HG03442 (cell line): ENCODE measurements around the gene FMOD.
"Not testable (repeated sequence)": the region's sequence is repeated elsewhere in the genome, so short reads cannot be mapped to it uniquely, and the experiment has no call there.

ENCODE experiments used
- ATAC-seq: cut with Tn5 transposase; IDR thresholded peaks from one replicate; pipeline ENCODE4 v1.9.1; 2021; ENCODE audit warnings: mild to moderate bottlenecking, moderate library complexity; ENCODE audit not compliant: unreplicated experiment

The FMOD gene

GRCh38 chr1:203326830-203327683 lies 23.9 kb downstream of the FMOD start:
- peak; percentile 67 for ATAC-seq

DNA sequence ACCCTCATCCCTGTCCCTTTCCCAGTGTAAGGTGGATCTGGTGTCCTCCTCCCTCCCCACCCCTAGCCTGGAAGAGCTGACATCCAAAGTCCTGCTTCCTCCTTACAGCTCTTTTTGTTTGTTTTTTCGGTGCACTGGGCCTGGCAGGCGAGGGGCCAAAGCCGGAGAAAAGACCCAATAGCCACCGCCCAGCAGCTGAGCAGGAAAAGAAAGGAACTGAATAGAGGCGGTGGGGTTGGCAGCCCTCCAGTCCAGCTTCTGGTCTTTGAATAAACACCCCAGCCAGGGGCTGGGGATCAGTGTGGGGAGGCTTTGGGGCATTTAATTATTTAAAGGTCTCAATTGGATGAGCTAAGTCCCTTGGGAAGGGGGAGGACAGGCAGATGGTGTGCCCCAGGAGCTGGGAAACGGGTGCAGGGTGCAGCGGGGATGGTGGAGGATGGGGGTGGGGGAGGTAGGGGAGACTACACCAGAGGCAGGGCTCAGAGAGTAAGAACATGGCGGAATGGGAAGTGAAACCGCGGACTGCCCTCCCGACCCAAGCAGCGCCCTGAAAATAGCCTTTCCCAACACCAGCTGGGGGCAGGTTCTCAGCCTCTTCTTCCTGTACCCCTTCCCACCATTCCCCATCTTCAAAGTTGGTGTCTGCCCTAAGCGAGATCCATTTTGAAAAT lies 25.4 kb downstream of the FMOD start:
- no peak for ATAC-seq

GRCh38 chr1:203325026-203325417 lies 25.9 kb downstream of the FMOD start:
- no peak for ATAC-seq

DNA sequence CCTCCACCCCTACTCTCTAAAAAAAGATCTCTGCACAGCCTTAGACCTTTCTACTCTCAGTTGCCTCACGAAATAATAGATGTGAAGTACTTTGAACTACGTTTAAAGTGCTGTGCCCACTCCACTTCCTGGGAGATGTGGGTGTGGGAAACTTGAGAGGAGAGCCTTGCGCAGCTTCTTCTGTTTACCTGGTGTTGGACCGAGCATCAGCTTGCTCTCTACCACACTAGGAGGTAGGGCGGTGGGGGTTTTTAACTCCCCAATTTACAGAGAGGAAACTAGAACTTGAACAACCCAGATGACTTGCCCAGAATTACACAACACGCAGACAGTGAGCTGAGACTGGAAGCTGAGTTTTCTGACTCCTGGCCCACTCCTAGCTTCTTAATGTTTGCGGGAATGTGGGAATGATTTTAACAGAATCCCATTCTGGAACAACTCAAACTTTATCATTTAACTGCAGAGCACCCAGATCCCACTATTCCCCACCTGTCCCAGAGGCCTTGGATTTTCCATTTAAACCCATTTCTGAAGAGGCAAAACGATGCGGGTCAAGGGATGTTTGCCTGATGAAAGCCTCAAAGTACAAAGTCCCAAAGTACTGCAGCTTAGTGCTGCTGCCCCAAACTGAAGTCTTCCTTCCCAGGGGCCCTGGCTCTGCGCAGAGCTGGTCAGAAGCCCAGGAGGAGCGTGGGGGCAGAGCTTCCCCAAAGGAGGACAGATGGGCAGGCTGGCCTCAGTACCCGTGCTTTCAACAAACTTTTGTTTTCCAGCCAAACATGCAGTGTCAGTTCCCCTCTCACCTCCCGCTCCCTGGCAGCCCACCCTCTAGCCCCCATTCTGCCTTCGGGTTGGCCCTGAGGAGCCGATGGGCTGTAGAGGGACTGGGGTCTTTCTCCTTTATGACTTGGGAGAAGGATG lies 26.6 kb downstream of the FMOD start:
- ATAC-seq: no peak

DNA sequence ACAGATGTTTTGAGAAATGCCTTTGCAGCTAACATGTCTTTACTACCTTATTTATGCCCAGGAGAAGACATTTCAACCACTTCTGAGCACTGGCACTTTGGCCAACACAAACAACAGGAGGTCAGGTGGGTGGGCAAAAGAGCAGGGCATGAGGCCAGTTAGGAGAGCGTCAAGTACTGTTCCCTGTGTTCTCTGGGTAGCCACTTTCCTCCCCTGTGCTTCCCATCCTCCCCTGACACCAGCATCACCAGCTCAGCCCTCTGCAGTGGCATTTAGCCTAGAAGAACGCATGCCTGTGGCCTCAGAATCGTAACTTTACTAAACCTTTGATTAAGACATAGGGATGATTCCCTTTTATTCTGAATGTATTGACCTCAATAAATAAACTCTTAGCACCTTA lies 27.3 kb downstream of the FMOD start:
- ATAC-seq: no peak

DNA sequence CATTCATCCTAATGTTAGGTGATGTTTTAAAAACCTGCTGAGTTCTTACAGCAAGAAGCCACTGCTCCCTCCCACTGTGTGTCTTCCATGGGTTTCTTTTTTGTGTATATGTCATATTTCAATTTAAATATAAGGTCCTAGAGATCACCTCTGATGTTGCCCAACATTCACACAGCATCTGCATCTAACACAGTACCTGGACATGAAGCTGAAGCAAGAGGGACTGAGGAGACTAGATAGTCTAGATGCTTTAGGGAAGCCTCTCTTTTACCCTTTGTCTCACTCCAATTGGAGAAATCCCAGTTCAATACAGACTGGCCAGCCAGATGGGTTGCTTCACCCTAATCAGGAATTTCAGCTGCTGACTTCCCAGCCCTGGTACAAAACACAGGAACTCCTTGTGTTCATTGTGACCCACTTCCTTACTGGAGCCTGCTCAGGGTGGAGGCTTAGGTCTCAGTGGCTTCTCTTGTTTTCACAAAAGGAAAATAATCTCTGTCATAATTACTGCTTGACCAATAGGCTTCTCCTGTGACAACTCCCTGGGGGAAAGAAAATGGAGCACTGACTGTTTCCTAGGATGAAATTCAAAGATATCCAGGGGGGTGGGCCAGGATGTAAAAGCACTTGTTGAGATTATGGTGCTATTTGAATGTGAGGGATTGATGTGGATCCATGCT lies 28.3 kb downstream of the FMOD start:
- ATAC-seq: no peak

GRCh38 chr1:203321273-203322052 lies 29.5 kb downstream of the FMOD start:
- no peak for ATAC-seq

DNA sequence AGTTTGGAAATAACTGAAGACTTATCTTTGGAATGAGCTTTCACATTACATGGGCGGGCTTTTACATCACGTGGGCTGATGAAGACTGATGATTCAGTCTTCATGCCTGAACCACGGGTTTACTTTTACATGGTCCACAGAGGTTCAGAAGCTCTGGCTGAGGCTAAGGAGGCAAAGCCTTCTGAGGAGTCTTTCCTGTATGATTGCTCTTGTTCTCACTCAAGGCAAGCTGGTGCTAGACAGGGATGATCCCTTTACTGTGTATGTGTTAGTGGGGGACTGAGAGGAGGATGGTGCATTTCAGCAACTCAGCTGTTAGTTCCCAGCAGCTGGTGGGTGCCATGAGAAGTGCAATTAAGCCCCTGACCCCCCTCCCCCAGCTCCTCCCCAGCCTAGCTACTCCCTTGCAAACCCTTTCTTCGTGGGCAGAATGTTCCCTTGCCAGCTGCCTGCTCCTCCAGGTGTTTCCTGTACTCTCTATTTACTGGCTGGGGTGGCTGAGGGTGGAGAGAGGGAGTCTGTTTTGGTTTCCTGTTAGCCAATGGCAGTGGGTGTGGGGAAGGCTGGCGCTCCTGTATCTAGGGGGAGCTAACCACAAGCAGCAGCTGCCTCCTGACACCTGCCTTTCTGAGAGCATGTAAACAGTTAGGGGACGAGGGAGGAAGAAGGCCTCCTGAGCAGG lies 30.2 kb downstream of the FMOD start:
- ATAC-seq: peak; percentile 46

DNA sequence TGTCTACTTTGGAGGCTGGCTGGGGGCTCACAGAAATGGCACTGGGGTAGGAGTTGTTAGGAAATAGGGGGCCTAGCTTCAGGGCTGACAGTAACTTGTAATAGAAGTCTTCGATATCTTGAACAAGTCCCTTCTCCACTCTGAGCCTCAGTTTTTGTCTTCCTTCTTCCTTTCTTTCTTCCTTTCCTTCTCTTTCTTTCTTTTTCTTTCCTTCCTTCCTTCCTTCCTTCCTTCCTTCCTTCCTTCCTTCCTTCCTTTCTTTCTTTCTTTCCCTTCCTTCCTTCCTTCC lies 32.7 kb downstream of the FMOD start:
- no peak for ATAC-seq

- ATAC-seq: no peak
Observed at GRCh38 chr1:203317429-203318228, 33.3 kb downstream of the FMOD start.

GRCh38 chr1:203316626-203317093 lies 34.3 kb downstream of the FMOD start:
- ATAC-seq: no peak

DNA sequence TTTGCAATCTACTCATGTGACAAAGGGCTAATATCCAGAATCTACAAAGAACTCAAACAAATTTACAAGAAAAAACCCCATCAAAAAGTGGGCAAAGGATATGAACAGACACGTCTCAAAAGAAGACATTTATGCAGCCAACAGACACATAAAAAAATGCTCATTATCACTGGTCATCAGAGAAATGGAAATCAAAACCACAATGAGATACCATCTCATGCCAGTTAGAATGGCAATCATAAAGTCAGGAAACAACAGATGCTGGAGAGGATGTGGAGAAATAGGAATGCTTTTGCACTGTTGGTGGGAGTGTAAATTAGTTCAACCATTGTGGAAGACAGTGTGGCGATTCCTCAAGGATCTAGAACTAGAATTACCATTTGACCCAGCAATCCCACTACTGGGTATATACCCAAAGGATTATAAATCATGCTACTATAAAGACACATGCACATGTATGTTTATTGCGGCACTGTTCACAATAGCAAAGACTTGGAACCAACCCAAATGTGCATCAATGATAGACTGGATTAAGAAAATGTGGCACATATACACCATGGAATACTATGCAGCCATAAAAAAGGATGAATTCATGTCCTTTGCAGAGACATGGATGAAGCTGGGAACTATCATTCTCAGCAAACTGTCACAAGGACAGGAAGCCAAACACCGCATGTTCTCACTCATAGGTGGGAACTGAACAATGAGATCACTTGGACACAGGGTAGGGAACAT lies 36.7 kb downstream of the FMOD start:
- not testable (repeated sequence) for ATAC-seq

DNA sequence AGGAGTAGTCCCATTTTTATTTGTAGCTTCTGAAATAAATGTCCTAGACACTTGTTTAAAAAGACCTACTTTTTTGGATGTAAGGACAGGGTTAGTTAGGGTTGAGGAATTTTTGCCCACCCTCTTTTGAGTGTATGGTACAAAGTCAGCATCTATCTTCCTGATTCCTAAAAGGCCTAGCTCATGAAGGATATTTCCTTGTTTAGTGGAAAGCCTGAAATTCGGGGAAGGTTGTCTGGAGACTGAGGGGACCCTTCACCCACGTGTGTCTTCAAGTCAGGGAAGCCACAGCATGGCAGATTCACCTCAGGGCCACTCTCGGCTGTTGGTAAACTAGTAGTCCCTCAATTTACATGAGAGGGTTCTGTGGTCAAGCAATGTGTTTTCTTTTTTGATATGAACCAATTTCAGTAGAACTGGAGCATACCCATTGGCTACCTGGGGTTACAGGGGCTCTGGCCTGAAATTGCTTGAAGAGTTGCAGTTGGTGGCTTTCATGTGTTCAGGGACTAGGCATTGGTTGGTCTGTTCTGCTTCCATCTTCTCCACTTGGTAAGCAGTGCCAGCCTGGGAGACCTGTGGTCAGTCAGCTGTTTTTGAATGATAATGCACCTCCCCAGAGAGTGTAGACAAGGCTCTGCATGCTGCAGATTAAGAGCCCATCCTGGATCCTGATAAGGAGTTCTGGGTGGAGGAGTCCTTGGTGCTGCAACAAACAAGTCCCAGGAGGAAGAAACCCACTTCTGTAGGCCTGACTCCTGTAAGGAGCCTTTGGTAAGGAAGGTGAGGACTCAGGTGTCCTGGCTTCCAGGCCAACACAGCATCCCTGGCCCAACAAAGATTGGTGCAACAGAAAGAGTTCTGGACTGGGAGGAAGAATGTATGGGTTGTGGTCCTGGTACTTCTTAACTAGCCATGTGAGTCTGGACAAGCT lies 39.3 kb downstream of the FMOD start:
- no peak for ATAC-seq

GRCh38 chr1:203308923-203309331 lies 42.0 kb downstream of the FMOD start:
- ATAC-seq: no peak

DNA sequence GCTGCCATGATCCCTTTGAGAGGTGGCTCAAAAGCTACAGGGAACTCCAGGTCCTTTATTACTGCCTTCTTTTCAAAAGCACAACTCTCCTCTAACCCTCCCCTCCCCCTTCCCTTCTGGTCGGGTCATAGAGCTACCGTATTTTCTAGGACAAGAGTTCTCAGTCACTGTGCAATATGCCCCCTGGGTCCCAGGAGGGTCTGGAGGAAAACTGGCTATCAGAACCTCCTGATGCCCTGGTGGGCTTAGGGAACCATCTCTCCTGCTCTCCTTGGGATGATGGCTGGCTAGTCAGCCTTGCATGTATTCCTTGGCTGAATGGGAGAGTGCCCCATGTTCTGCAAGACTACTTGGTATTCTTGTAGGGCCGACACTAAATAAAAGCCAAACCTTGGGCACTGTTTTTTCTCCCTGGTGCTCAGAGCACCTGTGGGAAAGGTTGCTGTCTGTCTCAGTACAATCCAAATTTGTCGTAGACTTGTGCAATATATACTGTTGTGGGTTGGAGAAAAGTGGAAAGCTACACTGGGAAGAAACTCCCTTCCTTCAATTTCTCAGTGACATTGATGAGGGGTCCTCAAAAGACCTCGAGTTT lies 42.5 kb downstream of the FMOD start:
- no peak for ATAC-seq

GRCh38 chr1:203307641-203308126 lies 43.2 kb downstream of the FMOD start:
- no peak for ATAC-seq
